Measurements from ENCODE around the gene TRIO.
"Not testable (repeated sequence)": the region's sequence is repeated elsewhere in the genome, so short reads cannot be mapped to it uniquely, and the experiment has no call there.

Gene TRIO

DNA sequence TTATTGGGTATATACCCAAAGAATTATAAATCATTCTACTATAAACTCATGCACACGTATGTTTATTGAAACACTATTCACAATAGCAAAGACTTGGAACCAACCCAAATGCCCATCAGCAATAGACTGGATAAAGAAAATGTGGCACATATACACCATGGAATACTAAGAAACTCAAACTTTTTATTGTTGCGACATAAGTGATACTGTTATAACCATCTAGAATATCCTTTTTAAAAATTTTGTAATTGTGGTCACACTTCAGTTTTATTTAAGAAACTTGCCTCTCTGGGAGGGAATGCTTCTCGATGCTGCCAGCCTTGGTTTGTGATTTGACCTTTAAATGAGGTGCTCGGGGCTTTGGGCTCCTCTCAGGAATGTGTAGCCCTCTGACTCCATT is 237.6 kb downstream of the TRIO start:
- no peak for DNase-seq (ENCODE audit: low read depth, low spot score)

DNA sequence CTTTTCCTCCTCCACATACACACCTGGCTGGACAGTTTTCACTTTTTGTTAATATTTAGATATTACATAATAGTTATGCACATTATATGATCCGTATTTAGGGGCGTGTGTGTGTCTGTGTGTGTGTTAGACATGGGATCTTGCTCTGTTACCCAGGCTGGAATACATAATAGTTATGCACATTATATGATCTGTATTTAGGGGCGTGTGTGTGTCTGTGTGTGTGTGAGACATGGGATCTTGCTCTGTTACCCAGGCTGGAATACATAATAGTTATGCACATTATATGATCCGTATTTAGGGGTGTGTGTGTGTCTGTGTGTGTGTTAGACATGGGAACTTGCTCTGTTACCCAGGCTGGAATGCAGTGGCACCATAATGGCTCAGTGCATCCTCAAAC is 239.5 kb downstream of the TRIO start:
- no peak for DNase-seq (ENCODE audit: low read depth, low spot score)

DNA sequence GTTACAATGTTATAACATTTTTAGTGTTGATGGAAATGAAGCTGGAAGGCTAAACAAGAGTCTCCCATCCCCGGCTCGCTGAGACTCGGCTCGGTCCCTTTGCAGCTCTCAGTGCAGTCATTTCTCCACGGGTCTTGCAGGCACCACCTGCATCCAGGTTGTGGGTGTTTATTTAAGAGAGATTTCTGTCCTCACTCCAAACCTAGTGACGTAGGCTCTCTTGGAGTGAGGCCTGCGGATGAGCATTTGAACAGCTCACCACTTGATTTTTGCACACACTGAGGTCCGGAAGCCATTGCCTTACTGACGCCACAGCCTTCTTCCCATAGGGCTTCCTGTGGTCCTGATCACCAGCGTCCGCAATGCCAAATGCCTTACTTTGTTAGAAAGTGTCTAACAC is 240.8 kb downstream of the TRIO start:
- DNase-seq (ENCODE audit: low read depth, low spot score): no peak

DNA sequence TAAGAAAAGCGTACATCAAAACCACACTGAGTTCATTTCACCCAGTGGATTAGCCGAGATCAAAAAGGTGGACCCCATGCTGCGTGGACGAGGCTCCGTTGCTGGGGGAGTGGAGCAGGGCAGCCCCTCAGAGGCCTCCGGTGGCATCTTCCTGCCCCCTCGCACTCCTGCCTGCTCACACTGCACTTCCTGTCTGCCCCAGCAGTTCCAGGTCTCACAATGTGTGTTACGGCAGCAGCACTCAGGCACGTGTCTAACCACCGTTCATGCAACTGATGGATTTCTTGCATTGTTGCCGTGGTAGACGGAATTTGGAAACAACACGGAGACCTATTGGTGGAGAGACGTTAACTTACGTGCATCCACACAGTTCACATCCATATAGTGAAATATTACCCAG is 241.9 kb downstream of the TRIO start:
- DNase-seq (ENCODE audit: low read depth, low spot score): no peak

DNA sequence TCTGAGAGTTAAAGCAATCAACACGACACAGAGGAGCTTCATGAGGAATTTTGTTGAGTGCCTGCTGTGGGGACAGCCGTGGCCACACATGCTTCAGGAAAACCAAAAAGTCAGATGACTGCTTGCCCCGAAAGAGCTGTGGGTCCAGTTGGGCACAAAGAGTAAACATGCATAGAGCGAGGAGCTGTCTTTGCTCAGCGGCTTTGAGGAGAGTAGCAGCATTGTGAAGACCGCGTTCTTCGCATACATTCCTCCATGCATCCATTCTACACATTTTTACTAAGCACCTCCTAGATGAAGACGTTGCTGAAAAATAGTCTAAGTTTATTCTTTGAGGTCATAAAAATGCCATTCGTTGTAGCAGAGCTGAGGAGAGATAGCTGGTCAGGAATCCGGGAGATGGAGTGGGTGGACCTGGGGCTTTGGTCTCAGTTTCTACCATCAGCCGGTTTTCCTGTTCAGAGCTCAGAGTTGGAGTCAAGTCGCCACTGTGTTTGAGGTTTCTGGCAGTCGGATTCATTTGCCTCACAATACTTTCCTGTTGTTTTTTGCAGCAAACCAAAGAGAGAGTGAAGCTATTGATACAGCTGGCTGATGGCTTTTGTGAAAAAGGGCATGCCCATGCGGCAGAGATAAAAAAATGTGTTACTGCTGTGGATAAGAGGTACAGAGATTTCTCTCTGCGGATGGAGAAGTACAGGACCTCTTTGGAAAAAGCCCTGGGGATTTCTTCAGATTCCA is 243.9 kb downstream of the TRIO start:
- no peak for DNase-seq (ENCODE audit: low read depth, low spot score)

DNA sequence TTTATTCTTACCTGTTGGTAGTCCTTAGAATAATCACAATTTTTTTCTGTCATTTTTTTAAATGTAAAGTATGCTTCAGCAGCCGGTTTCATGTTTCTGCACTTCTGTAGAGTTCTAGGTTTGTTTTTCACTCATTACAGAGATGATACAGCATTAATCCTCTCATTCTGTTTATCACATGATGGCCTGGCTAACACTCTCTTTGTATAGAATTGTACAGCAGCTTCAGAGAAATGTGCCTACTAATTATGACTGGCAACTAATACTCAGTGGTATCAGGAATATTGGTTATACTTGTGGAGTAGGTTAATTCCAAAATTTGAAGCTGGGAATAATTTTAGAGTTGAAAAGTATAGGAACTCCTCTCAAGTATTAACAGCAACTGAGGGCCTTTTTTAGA is 245.6 kb downstream of the TRIO start:
- DNase-seq (ENCODE audit: low read depth, low spot score): no peak

DNA sequence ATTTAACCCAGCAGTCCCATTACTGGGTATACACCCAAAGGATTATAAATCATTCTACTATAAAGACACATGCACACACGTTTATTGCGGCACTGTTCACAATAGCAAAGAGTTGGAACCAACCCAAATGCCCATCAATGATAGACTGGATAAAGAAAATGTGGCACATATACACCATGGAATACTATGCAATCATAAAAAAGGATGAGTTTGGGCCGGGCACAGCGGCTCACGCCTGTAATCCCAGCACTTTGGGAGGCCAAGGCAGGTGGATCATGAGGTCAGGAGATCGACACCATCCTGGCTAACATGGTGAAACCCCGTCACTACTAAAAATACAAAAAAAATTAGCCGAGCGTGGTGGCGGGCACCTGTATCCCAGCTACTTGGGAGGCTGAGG is 249.4 kb downstream of the TRIO start:
- DNase-seq (ENCODE audit: low read depth, low spot score): not testable (repeated sequence)

DNA sequence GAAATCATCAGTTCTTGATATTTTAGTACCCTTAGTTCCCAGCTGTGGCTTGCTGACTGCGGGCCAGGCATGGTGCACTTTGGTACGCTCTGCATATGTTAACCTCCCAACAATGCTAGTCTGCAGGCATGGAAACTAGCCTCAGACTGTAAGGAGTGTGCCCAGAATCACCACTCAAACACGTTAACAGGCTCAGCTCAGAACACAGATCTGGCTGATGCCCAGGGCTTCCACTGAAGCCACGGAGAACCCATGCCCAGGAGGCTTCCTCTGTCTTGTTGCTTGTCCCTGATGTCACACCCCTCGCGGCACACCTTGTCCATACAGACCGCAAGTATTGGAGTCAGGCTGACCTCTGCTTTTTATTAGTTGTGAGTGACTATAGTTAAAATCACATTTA is 251.2 kb downstream of the TRIO start:
- DNase-seq (ENCODE audit: low read depth, low spot score): no peak

DNA sequence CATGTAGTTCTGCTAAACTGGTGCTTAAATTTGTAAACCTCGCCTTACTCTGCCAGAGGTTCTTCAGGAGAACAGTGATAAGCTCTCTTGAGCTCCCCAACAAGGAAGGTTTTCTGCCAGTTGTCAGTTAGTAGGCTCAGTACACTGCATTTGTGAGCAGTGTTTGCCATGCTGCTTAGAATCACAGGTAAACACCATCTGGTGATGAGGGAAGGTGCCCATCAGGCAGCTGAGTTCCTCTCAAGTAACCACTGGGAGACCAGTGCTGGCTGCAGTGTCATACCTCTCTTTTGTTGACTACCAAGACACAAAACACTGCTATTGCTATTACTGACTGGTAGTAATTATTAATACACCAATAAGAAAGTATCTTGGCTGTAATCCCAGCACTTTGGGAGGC is 252.3 kb downstream of the TRIO start:
- no peak for DNase-seq (ENCODE audit: low read depth, low spot score)

DNA sequence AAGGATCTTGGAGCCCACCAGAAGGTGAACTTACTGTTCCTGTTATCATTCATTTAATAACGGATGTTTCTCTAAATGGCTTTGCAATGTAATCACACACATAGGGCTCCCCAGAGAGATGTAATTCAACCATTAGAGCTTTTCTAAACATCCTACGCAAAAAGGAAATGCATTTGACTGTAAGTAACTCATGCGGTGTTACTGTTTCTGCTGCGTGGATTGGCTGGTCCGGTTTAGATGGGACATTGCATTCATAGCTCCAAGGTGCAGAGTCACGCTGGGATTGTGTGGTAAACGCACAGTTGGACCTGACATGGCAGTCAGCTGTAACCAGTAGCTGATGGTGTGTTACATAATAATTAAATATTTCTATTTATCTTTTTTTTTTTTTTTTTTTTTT is 252.9 kb downstream of the TRIO start:
- no peak for DNase-seq (ENCODE audit: low read depth, low spot score)

DNA sequence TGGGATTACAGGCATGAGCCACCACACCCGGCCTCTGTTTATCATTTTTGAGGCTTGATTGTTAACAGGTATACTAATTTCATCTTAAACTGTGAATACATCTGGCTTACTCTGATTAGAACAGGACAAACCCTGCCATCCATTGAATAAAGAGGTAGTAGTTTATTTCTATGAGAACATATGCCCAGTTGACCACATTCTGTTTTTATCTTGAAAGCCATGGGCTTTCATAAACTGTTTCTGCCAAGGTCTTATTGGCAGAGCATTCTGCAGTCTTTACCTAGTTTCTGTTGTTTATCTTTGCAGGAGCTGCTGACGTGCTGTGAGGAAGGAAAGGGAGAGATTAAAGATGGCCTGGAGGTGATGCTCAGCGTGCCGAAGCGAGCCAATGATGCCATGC is 253.6 kb downstream of the TRIO start:
- DNase-seq (ENCODE audit: low read depth, low spot score): no peak

DNA sequence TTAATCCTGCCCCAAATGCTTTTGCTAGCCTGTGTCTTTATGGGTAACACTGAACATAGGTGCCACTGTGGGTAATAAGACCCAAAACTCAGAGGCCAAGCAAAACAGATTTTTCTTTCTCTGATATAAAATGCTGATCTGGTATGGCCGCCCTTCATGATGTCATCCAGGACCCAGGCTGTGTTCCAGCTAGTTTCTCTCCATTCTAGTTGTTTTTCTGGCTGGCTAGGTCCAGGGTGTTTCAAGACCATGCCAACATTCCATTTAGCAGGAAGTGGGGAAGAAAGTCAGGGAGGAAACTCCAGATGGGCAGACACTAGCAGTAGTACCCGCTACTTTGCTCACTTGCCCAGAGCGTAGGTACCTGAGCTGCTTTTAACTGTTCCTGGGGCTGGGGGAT is 254.6 kb downstream of the TRIO start:
- no peak for DNase-seq (ENCODE audit: low read depth, low spot score)

DNA sequence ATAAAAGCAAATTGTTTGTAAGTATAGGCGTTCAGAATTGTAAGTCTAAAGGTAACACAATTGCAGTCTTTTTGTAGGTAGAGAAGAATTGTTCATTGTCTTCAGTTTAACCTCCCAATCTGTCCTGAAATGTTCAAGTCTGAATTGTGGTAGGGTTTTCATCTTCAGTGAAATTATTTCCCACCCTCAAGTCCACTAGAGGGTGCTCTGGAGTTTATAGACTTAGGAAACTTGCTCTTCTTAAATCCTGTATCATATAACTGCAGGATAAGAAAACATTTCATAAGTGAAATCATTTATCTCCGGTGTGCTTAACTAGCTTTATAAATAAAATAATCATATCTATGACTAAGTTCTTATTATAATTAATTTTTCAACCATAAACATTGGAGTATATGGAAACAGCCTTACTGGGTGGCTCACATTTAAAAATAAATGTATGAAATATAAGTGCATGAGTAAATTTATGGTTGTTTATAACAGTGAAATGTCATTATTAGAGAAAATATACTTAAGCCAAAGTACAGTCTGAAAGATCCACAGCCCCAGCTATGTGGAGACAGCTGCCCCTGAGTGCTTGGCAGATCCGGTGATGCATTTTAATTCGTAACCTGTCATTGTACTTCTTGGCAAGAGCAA is 256.0 kb downstream of the TRIO start:
- DNase-seq (ENCODE audit: low read depth, low spot score): no peak

DNA sequence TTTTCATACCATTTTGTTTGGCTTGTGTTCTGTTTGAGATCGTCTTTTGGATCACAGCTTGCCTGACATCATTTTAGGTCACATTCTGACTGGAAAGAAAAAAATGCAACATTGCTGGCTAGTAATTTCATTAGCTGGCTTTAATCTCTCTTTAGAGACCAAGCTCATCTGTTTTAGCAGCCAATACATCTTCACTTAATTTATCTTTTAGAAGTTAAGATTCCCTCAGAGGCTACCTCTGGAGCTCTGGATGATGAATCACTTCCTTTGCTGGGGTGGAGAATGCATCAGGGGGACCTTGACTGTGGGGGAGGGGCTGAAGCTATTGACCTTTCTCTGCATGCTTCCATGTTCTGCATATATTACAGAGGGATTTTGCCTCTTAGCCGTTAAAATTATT is 256.9 kb downstream of the TRIO start:
- DNase-seq (ENCODE audit: low read depth, low spot score): no peak

DNA sequence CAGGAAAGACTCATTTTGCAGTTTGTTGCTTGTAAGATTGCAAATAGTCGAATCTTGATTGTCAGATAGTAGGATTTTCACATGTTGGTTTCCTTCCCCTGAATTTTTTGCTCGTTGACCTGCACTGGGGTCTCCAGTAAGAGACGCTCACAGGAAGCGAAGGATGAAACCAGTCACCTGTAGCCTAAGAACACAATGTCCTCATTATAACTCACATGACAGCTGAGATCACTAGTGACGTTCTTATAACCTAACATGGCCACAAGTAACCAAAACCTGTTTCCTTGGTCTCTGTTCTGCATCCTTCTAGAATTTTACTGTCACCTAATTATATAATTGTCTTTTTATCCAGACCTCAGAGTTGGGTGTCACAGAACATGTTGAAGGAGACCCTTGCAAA is 257.5 kb downstream of the TRIO start:
- DNase-seq (ENCODE audit: low read depth, low spot score): no peak

DNA sequence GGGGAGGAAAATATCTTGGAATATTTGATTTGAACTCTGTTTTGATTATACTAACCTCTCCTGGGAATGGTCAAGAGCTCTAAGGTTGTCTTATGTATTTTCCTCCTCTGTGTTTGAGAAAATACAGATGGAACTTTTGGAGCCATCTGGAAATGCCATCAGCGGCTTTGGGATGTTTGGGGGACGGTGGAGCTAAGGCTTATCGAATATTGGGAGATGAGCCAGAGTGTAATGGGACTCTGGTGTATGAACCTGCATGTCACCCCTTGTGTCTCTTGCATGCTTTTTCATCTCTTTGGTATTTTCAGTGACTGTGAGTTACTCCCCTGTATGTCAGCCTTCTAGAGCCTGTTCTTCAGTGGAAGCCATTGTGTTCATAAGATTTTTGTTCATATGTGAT is 258.5 kb downstream of the TRIO start:
- no peak for DNase-seq (ENCODE audit: low read depth, low spot score)

DNA sequence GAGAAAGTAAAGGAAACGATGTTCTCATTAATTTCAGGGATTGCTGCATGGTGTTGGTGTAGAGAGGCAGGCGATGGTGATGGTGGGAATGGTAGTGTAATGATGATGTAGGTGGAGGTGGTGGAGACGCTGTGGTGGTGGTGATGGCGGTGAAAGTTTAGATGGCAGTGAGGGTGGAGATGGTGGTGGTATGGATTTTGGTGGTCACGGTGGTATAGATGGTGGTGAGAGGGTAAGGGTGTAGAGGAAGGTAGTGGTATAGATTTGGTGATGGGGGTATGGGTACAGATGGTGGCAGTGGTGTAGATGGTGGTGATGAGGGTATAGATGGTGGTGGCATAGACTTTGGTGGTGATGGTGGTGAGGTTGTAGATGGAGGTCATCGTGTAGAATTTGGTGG is 259.3 kb downstream of the TRIO start:
- no peak for DNase-seq (ENCODE audit: low read depth, low spot score)

DNA sequence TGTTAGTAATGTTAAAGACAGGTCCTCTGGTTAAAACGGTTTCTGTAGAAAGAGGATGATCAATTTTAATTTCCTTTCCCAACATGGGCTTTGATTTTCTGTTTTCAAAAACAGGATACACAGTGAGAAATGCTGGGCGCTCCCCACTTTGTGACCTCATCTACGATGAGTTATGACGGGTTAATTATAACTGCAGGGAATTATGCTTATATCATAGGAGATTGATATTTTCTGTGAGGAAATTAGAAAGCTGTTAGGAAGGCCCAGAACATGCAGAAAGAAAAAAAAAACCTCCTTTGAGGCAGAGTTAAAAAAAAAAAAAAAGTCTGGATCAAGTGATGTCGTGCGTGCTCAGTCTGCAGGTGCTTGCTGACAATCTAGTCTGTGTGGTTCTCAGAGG is 261.6 kb downstream of the TRIO start:
- DNase-seq (ENCODE audit: low read depth, low spot score): no peak

DNA sequence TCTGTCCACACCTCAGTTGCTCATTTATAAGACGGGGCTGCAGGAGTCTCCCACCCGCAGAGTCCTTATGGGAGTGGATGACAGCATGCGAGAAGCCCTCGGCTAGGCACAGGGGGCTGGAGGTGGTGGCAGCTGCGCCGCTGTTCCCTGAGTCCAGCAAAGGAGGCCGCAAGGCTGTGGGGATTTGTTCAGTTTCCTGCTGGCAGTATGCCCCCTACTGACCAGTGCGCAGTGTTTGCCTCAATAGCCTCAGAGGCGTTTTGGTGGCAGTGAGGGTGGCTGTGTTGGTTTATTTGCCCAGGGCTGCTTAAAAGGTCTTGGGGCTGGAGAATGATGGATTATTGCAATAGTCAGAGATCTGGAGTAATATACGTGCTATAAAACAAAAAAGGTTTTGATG is 262.1 kb downstream of the TRIO start:
- no peak for DNase-seq (ENCODE audit: low read depth, low spot score)

DNA sequence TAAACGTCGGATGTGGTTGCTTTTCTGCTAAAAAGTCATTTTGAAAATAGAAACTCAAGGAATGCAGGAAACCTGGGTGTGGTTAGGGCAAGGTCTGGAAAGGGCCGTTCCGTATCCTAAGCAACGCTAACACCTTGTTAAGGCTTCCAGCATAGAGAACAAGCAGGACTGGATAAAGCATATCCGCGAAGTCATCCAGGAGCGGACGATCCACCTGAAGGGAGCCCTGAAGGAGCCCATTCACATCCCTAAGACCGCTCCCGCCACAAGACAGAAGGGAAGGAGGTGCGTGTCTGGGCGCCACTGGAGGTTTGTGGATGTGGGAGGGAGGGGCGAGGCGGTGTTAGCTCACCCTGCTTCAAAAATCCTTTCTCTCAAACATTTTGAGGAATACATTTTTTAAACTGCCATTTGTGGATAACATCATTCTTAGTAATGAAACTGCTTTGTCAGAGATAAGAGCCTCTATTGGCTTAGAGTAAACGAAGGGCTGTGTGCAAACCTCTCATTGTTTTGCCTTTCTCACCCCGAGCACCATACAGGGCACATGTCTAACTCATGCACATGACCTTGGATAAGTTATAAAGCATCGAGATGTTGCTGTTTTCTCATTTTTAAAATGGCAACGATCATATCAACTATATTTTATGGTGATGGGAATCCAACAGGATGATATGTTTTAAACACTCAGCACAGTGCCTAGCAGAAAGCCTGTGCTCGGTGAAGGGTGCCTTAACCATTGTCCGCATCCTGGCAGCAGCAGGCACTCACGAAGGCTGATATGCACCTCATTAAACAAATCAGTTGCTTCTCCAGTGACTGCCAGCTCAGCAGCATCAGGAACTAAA is 262.8 kb downstream of the TRIO start:
- DNase-seq (ENCODE audit: low read depth, low spot score): no peak

DNA sequence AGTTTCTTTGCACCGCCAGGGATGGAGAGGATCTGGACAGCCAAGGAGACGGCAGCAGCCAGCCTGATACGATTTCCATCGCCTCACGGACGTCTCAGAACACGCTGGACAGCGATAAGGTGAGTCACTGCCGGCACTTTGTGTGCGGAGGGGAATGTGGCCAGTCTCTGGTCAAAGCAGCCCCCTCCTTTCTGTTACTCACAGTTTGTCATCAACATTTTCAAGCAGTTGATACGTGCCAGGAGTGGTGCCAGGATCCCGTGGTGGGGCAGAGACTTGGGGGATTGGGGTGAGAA is 263.4 kb downstream of the TRIO start:
- DNase-seq (ENCODE audit: low read depth, low spot score): no peak

DNA sequence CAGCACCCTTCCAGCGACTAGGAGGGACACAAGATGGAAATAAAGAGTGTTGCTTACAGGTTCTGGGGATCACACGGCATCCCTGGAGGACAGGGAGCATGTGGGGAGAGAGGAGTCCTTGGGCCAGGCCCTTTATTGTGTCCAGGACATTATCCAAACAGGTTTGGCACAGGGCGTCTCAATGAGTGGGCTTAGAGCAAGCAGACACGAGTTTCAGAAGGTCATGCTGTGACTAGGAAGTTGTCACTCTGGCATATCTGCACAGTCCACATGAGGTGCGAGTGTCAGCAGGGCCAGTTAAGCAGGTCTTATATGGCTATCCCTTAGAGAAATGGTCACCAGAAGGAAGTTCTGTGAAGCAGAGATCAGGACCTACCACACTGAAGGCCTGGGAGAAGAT is 263.9 kb downstream of the TRIO start:
- DNase-seq (ENCODE audit: low read depth, low spot score): no peak

DNA sequence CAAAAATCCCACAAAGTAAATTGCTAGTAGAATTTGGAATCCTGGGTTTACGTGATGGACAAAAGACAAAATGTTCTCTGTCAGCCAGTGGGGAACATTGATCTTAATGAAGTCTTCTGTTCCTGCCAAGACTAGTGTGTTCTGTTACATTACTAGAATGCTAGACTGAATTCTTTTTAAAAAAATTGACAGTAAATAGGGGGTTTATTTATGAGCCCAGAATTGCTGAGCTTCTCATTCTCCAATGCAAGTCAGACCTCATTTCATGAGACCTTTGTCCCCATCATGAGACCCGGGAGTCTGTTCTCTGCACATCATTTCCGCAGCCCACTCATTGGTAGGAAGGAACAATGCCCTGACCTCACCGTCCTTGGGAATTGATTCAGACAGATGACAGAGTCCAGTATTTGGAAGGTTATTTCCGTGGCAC is 264.6 kb downstream of the TRIO start:
- no peak for DNase-seq (ENCODE audit: low read depth, low spot score)

Data from smooth muscle cell of the brain vasculature (primary cell).